Stimulated activated naive CD8-positive, alpha-beta T cell treated with anti-CD3 and anti-CD28 coated beads, Interleukin-15, amount 100 ng/mL, for 72 hours (primary cell): ENCODE data around the gene AMBRA1.
"Not testable (repeated sequence)": the region's sequence is repeated elsewhere in the genome, so short reads cannot be mapped to it uniquely, and the experiment has no call there.

Source experiments
- ATAC-seq: fragments of 150-1000 bp; cut with Tn5 transposase; 2 replicates; pipeline ENCODE4 v1.10.0; 2021; ENCODE audit warnings: mild to moderate bottlenecking, moderate library complexity
- DNase-seq, 2 donors: peaks; one replicate each; pipeline ENCODE4 v3.0.0; 2021 to 2022
- H3K27ac Mint-ChIP-seq, 2 donors: one replicate each; pipeline ENCODE4 v1.8.0; 2022; ENCODE audit warnings: mild to moderate bottlenecking in 2 of 2, mixed read lengths in 2 of 2, moderate library complexity in 2 of 2
- H3K27me3 Mint-ChIP-seq: one replicate; pipeline ENCODE4 v1.8.0; 2022; ENCODE audit warnings: mixed read lengths
- H3K4me1 Mint-ChIP-seq: one replicate; pipeline ENCODE4 v1.8.0; 2022; ENCODE audit warnings: mild to moderate bottlenecking, mixed read lengths
- H3K4me3 Mint-ChIP-seq, 2 donors: one replicate each; pipeline ENCODE4 v1.8.0; 2022; ENCODE audit warnings: mild to moderate bottlenecking in 2 of 2, mixed read lengths in 2 of 2, moderate library complexity in 1 of 2
- H3K9me3 Mint-ChIP-seq, 2 donors: one replicate each; pipeline ENCODE4 v1.8.0; 2022; ENCODE audit warnings: mixed read lengths in 2 of 2

AMBRA1 gene

DNA sequence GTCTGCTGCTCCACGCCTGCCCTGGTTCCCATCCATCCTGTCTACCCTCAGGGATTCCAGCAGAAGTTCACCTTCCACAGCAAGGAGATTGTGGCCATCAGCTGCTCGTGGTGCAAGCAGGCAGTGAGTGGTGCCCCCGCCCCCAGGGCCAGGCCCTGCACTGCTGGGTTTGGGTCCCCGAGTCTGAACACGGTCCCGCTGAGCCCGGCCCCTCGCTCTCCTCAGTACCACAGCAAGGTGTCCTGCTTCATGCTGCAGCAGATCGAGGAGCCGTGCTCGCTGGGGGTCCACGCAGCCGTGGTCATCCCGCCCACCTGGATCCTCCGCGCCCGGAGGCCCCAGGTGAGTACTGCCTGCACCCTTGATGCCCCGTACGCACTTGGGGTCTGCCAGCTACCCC, 222.6 kb downstream of the AMBRA1 start:
- Mint-ChIP-seq H3K27ac (peak overlapping the region in 1 of 2 donors; percentile 27), H3K4me1 (peaks cover 34% of the 10 kb centered on the region)
- DNase-seq, ATAC-seq, H3K4me3 Mint-ChIP-seq, H3K9me3 Mint-ChIP-seq, H3K27me3 Mint-ChIP-seq: not testable (repeated sequence)

DNA sequence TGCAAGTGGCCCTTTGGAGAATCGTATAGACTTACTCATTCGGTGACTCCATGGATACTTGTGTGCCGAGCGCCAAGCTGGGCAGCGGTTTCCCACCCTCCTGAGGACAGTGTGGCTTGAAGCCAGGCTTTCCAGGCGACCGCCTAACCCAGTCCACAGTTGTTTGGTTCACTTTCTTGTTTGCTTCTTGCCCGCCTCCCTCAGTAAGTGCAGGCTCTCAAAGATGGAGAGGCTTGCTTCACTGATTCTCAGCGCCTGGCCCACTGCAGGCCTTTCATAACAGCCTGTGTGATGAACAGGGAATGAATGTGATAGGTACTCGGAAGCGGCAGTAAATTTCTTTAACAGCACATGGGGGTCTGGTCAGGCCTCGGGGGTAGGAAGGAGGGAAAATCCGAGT, 223.6 kb downstream of the AMBRA1 start:
- H3K27ac Mint-ChIP-seq = peak overlapping the region in 1 of 2 donors; percentile 85
- DNase-seq (no peak), ATAC-seq (no peak)

DNA sequence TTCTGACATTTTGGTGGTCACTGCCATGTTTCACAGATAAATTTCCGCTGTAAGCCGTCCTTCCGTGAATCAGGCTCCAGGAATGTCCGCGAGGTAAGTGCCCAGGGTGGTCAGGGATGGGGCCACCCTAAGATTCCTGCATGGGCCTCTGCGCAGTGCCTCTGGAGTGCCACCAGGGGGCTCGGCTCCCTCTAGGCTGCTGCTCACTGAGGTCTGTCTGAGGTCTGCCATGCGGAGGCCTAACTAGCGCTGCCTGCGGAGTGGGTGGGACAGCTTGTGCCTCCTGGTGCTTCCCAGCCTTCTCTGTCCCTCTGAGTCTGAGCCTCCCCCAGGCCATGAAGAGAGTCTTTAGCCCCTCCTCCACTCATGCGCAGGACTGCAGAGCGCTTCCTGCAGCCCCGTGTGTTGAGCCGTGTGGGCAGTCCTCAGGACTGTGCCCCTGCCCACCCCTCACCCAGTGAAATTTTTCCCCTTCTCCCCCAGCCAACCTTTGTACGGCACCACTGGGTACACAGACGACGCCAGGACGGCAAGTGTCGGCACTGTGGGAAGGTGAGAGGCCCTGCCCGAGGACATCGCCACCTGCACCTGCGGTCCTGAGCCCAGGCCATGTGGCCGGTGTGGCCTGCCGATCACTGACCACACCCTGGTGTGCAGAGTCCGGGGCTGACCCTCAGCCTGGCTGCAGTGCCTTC, 224.2 kb downstream of the AMBRA1 start:
- no peaks in the 10 kb centered on the region for H3K27me3 Mint-ChIP-seq
- DNase-seq = peak; percentile 55 to 58

More for the DNA sequence above, 223.6 kb downstream of the AMBRA1 start:
- no peak overlapping the region for H3K4me3 Mint-ChIP-seq
- H3K9me3 Mint-ChIP-seq = no peaks in the 10 kb centered on the region
- peaks cover 43% of the 10 kb centered on the region for H3K4me1 Mint-ChIP-seq
- H3K27me3 Mint-ChIP-seq = no peaks in the 10 kb centered on the region

DNA sequence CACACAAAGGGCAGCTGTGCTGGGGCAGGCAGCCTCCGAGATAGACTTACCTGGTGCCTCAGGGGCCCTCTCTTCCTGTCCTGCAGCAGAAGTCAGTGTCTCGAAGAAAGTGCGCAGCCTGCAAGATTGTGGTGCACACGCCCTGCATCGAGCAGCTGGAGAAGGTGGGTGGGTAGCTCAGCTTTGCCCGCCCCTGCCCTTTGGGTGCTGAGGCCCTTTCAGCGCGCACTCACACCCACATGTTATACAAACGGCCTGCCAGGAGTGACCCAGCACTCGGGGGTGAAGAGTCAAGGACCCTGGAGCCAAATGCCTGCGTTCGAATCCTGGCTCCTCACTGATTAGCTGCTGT, 225.9 kb downstream of the AMBRA1 start:
- Mint-ChIP-seq H3K9me3 (no peaks in the 10 kb centered on the region), H3K4me3 (peak overlapping the region in 1 of 2 donors; percentile 77), H3K4me1 (peaks cover 66% of the 10 kb centered on the region), H3K27ac (peak overlapping the region in 1 of 2 donors; percentile 27), H3K27me3 (no peaks in the 10 kb centered on the region)
- no peak for DNase-seq
- ATAC-seq = no peak

More for the DNA sequence above, 224.2 kb downstream of the AMBRA1 start:
- H3K27ac Mint-ChIP-seq = peak overlapping the region in 1 of 2 donors; percentile 54
- H3K9me3 Mint-ChIP-seq = no peaks in the 10 kb centered on the region
- H3K4me1 Mint-ChIP-seq = peaks cover 49% of the 10 kb centered on the region
- peak; percentile 57 for ATAC-seq
- H3K4me3 Mint-ChIP-seq = no peak overlapping the region

DNA sequence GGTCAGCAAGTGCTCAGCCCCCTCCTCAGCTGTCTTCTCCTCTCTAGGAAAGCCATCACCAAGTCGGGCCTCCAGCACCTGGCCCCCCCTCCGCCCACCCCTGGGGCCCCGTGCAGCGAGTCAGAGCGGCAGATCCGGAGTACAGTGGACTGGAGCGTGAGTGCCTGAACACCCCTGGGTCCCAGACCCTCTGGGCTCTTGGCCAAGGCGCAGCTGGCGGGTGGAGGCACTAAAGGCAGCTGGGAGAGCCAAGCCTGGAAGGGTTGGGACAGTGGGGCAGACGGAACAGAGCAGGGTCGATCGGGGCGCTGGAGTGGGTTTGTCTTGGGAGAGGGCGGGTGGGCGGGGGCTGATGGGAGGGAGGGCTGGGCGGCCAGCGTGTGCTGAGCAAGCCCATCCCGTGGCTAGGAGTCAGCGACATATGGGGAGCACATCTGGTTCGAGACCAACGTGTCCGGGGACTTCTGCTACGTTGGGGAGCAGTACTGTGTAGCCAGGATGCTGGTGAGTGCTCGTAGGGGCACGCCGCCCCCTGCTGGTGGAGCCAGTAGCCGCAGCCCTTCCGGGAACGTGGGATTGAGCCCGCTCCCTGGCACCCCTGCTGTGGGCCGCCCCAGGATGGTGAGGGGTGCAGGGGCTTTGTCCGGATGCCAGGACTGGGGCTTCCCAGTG, 226.4 kb downstream of the AMBRA1 start:
- H3K4me3 Mint-ChIP-seq = peak overlapping the region; percentile 39 to 77
- H3K27ac Mint-ChIP-seq = peak overlapping the region; percentile 40 to 48
- no peaks in the 10 kb centered on the region for H3K9me3 Mint-ChIP-seq
- DNase-seq (peak; percentile 76 to 80), ATAC-seq (peak; percentile 80)
- peaks cover 71% of the 10 kb centered on the region for H3K4me1 Mint-ChIP-seq
- H3K27me3 Mint-ChIP-seq = no peaks in the 10 kb centered on the region

DNA sequence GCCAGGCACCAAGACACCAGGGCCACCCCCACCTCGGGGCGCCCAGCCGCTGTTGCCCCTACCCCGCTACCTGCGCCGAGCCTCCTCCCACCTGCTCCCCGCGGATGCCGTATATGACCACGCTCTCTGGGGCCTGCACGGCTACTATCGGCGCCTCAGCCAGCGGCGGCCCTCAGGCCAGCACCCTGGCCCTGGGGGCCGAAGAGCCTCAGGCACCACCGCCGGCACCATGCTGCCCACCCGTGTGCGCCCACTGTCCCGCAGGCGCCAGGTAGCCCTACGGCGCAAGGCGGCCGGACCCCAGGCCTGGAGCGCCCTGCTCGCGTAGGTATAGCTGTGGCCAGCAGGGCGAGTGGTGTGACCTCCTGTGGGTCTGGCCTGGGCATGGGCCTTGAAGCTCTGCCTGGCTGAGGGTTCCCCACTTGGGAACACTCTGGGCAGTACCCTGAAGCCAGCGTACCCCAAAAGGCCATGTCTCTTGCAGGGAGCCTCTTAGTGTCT, 227.1 kb downstream of the AMBRA1 start:
- peaks cover 78% of the 10 kb centered on the region for H3K4me1 Mint-ChIP-seq
- H3K9me3 Mint-ChIP-seq = no peaks in the 10 kb centered on the region
- H3K27ac Mint-ChIP-seq = peak overlapping the region in 1 of 2 donors; percentile 40
- DNase-seq (no peak), ATAC-seq (peak; percentile 16)
- no peaks in the 10 kb centered on the region for H3K27me3 Mint-ChIP-seq
- peak overlapping the region; percentile 39 to 77 for H3K4me3 Mint-ChIP-seq

DNA sequence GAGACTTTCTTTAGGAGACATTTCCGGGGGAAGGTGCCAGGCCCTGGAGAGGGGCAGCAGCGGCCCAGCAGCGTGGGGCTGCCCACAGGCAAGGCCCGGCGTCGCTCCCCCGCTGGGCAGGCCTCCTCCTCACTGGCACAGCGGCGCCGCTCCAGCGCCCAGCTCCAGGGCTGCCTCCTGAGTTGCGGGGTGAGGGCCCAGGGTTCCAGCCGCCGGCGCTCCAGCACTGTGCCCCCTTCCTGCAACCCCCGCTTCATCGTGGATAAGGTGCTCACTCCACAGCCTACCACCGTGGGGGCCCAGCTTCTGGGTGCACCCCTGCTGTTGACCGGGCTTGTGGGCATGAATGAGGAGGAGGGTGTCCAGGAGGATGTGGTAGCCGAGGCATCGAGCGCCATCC, 227.6 kb downstream of the AMBRA1 start:
- H3K9me3 Mint-ChIP-seq = no peaks in the 10 kb centered on the region
- ATAC-seq (peak; percentile 1), DNase-seq (no peak)
- no peak overlapping the region for H3K27ac Mint-ChIP-seq
- H3K27me3 Mint-ChIP-seq = no peaks in the 10 kb centered on the region
- no peak overlapping the region for H3K4me3 Mint-ChIP-seq
- H3K4me1 Mint-ChIP-seq = peaks cover 83% of the 10 kb centered on the region

DNA sequence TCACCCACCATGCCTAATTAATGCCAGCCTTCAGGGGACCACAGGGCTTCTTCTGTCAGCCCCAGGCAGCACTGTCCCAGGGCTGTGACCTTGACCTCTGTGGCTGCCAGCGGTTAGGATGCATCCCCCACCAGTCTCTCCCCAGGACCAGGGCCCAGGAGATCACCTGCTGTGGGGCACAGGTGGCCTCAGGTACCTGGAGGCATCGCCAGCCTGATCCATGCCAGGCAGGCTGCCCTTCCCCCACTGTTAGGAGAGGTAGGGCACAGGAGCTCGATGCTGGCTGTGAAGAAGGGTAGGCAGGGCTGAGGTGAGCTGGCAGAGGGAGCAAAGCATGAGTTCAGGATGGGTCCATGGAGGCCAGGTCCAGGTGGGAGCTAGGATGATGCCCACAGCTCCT, 229.0 kb downstream of the AMBRA1 start:
- H3K4me3 Mint-ChIP-seq = no peak overlapping the region
- H3K4me1 Mint-ChIP-seq = peaks cover 92% of the 10 kb centered on the region
- DNase-seq = no peak
- H3K9me3 Mint-ChIP-seq = no peaks in the 10 kb centered on the region
- H3K27ac Mint-ChIP-seq = no peak overlapping the region
- no peaks in the 10 kb centered on the region for H3K27me3 Mint-ChIP-seq
- no peak for ATAC-seq

DNA sequence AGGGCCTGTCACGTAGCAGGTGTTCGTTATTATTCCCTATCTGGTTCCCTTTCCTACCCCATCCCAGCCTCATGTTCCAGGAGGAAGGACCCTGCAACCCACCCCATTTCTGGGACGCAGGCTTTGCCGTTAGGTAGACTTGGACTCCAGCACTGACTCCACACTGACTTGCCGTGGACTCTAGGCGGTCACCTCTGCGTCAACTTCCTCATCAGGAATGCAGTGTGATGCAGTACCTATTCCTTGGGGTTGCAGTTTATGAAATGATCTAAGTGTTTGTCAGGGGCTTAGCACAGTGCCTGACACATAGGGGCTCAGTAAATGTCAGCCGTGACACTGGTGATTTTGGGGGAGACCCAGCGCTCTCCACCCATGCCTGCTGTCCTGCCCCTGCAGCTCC, 229.8 kb downstream of the AMBRA1 start:
- no peaks in the 10 kb centered on the region for H3K27me3 Mint-ChIP-seq
- no peak for ATAC-seq
- no peak overlapping the region for H3K4me3 Mint-ChIP-seq
- H3K4me1 Mint-ChIP-seq = peaks cover 85% of the 10 kb centered on the region
- H3K9me3 Mint-ChIP-seq = no peaks in the 10 kb centered on the region
- H3K27ac Mint-ChIP-seq = peak overlapping the region; percentile 59 to 81
- no peak for DNase-seq

DNA sequence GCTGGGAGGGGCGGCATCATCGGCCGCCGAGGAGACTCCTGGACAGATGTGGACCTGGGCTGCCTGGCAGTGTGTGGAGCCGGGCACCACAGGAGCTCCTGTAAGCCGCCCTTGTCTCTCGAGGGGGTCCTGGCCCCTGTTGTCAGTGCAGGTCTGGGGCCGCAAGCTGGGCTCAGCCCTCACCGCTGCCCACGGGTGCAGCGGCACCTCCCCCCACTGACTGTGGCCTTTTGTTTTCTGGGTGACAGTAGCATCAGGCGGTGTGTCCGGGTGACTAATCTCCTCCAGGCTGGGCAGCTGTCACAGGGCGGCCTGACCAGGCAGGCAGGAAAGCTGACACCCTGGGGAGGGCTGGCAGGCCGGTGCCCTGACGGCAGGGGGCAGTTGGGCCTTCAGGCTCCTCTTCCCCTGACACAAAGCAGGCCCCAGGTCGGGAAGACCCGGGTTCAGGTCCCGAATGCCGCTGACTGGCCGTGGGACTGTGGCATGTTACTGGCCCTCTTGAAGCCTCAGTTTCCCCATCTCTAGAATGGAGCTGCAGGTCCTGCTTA, 230.3 kb downstream of the AMBRA1 start:
- Mint-ChIP-seq H3K9me3 (no peaks in the 10 kb centered on the region), H3K4me3 (no peak overlapping the region), H3K4me1 (peaks cover 84% of the 10 kb centered on the region), H3K27me3 (no peaks in the 10 kb centered on the region), H3K27ac (peak overlapping the region in 1 of 2 donors; percentile 59)
- DNase-seq = no peak
- no peak for ATAC-seq

DNA sequence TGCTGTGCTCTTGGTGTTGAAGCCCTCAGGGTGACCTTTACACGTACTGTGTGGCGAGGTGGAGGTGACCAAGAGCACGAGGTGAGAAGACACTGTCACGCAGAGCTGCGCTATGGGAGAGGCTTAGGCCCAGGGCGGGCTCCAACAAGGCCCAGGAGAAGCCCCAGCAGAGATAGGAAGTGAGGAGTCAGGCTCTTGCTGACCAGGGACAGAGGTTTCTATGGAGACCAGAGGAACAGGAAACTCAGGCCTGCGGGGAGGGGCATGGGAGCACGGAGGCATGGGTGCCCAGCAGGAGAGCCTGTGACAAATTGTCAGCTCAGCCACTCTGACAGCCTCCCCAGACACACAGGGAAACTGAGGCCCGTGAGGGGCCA, 230.8 kb downstream of the AMBRA1 start:
- H3K4me3 Mint-ChIP-seq = peak overlapping the region; percentile 92 to 93
- DNase-seq (no peak), ATAC-seq (no peak)
- no peaks in the 10 kb centered on the region for H3K27me3 Mint-ChIP-seq
- H3K27ac Mint-ChIP-seq = peak overlapping the region; percentile 91 to 96
- peaks cover 82% of the 10 kb centered on the region for H3K4me1 Mint-ChIP-seq
- no peaks in the 10 kb centered on the region for H3K9me3 Mint-ChIP-seq

DNA sequence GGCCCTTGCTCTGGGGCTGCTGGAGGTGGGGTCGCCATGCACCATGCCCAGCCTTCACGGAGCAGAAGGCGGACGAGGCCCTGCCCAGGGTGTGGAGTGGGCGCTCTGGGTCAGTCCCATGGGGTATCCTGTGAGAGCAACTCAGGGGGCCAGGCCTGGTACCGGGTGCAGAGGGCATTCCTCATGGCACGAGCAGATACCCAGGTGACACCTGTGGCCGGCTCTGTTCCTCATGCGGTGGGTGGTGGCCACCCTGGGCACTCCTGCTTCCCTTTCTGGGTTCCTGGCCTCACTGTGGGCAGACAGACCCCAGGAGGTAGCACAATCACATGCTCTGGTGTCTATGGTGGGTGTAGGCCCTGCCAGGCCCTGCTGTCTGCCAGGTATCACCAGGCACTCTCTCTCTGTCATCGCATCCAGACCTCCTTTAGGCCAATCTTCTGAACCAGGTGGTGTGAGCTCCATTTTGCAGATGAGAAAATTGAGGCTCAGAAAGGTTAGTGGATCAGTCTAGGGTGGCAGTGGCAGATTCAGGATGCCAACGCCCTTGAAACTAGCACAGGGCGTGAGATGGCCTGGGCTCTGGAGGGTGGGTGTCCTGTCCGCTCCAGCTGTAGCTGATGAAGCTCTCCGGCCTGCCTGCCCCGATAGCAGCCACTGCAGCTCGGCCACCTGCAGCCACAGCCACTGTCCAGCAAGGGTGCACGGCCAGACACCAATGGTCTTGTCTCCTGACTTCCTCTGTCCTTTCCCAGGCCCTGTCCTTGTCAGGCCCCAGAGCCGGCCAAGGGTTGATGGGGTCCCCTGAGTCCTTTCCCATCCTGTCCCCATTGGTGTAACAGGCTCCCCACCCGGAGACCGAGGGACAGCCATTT, 231.4 kb downstream of the AMBRA1 start:
- Mint-ChIP-seq H3K4me3 (peak overlapping the region; percentile 92 to 93), H3K4me1 (peaks cover 82% of the 10 kb centered on the region), H3K27ac (peak overlapping the region; percentile 91 to 96), H3K27me3 (no peaks in the 10 kb centered on the region), H3K9me3 (no peaks in the 10 kb centered on the region)
- ATAC-seq (peak; percentile 2), DNase-seq (no peak)

DNA sequence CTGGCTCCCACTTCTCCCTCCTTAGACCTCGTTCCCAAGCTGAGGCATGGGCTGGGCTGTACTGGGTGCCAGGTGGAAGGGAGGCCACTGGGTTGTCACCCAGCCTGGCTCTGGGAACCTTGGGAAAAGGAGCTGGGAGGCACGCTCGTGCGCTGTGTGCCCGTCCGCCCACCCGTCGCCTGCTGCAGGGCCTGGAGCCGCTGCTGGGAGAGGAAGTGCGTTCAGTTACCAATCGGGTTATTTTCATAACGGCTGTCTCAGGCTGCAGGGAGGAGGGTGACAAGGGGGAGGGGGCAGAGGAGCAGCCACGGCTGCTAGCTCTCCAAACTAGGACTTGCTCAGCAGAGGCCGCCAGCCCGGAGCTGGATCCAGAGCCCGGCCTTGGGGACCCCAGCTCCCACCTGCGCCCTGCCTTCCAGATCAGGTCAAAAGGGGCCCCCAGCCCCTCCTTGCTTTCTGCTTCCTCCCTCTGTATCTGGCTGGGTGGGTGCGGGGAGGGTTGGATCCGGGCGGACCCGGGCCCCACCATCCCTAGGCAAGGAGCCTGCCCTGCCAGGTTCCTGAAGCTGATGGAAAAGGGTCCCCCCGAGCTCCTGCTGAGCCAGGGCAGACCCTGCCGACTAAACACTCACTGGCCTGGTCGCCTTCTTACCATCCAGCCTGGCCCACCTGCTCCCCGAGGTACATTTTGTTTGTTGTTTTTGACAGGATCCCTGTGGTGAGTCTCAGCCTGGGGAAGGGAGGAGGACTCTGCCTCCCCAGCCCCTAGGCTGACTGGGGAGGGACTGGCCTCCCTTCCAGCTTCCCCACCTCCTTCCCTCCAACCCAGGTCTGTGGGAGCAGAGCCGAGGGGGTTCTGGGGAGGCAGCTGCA, 232.3 kb downstream of the AMBRA1 start:
- DNase-seq (peak; percentile 58 to 72), ATAC-seq (peak; percentile 91)
- no peaks in the 10 kb centered on the region for H3K9me3 Mint-ChIP-seq
- H3K27me3 Mint-ChIP-seq = no peaks in the 10 kb centered on the region
- H3K4me1 Mint-ChIP-seq = peaks cover 84% of the 10 kb centered on the region
- peak overlapping the region; percentile 96 to 97 for H3K27ac Mint-ChIP-seq
- peak overlapping the region; percentile 92 to 93 for H3K4me3 Mint-ChIP-seq

DNA sequence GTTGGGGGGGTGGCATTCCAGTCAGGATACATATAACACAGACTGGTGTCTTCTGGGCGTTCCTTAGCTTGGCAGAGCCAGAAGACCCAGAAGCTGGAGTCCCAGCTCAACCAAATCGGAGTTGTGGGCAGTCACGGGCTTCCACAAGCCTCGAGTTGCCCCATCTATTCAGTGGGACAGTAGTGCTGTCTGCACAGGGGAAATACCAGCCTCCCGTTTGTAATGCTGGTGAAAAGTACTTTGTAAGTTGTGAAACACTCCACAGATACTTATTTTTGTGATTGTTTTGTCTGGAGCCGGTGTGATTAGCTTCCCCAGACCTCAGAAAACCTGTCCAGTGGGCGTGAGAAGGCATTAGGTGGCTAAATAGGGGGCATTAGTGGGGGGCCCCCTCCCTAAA, 232.9 kb downstream of the AMBRA1 start:
- no peak for DNase-seq
- Mint-ChIP-seq H3K4me1 (peaks cover 88% of the 10 kb centered on the region), H3K4me3 (peak overlapping the region; percentile 92 to 93), H3K27ac (peak overlapping the region; percentile 96 to 97), H3K27me3 (no peaks in the 10 kb centered on the region), H3K9me3 (no peaks in the 10 kb centered on the region)
- peak; percentile 63 for ATAC-seq
